HG03045 (cell line): ENCODE results near the gene XPO4.
"Not testable (repeated sequence)": the region's sequence is repeated elsewhere in the genome, so short reads cannot be mapped to it uniquely, and the experiment has no call there.

Source experiments
- ATAC-seq: cut with Tn5 transposase; IDR thresholded peaks from one replicate; pipeline ENCODE4 v1.9.1; 2021; ENCODE audit warnings: mild to moderate bottlenecking, moderate library complexity; ENCODE audit not compliant: unreplicated experiment

The XPO4 gene

DNA sequence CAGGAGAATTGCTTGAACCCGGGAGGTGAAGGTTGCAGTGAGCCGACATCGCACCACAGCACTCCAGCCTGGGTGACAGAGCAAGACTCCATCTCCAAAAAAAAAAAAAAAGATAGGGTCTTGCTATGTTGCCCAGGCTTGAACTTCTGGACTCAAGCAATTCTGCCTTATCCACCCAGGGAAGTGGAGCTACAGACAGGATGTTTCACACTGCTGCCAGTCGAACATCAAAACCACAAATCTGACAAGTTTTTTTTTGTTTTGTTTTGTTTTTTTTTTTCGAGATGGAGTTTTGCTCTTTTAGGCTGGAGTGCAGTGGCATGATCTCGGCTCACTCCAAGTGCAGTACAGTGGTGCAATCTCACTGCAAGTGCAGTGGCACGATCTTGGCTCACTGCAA is 10.8 kb downstream of the XPO4 start:
- ATAC-seq: no peak

DNA sequence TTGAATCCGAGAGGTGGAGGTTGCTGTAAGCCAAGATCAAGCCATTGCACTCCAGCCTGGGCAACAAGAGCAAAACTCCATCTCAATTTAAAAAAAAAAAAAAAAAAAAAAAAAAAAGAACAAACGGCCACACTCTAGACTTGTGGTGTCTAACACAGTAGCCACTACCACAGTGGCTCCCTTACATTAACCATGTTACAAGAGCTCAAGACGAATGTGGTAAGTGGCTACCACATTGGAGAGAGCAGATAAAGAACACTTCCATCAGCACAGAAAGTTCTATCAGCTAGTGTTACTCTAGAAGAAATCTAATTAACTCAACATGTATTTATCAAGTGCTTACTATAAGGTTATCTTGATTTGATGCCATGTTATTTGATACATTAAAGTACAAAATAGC is 11.5 kb downstream of the XPO4 start:
- no peak for ATAC-seq

DNA sequence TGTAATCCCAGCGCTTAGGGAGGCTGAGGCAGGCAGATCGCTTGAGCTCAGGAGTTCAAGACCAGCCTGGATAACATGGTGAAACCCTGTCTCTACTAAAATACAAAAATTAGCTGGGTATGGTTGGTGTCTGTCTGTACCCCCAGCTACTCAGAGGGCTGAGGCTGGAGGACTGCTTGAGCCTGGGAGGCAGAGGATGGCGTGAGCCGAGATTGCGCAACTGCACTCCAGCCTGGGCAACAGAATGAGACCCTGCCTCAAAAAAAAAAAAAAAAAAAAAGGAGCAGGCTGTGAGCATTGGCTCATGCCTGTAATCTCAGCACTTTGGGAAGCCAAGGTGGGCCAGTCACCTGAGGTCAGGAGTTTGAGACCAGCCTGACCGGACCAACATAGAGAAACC is 12.0 kb downstream of the XPO4 start:
- ATAC-seq: not testable (repeated sequence)

DNA sequence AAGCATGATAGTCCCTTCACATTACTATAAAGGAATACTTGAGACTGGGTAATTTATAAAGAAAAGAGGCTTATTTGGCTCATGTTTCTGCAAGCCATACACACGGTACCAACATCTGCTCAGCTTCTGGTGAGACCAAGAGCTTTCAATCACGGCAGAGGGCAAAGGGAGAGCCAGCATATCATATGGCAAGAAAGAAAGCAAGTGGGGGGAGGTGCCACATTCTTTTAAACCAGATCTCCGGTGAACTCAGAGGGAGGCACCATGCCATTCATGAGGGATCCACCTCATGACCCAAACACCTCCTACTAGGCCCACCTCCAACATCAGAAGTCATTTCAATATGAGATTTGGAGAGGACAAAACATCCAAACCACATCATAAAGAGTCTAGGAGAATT is 20.3 kb downstream of the XPO4 start:
- no peak for ATAC-seq

DNA sequence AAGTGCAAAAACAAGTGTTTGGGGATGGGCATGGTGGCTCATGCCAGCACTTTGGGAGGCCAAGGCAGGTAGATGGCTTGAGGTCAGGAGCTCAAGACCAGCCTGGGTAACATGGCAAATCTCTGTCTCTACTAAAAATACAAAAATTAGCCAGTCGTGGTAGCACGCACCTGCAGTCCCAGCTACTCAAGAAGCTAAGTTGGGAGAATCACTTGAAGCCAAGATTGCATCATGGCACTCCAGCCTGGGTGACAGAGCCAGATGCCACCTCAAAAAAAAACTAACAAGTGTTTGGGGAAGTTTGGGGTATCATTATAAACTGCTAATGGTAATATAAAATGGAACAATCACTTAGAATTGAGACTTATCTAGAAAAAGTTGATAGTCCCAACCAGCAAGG is 24.6 kb downstream of the XPO4 start:
- no peak for ATAC-seq

DNA sequence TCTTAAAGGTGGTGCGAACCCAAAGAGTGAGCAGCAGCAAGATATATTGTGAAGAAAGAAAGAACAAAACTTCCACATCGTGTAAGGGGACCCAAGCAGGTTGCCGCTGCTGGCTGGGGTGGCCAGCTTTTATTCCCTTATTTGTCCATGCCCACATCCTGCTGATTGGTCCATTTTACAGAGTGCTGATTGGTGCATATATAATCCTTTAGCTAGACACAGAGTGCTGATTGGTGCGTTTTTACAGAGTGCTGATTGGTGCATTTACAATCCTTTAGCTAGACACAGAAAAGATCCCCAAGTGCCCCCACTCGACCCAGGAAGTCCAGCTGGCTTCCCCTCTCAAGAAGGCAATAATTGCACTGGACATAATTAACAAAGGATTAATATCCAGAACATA is 25.7 kb downstream of the XPO4 start:
- not testable (repeated sequence) for ATAC-seq

DNA sequence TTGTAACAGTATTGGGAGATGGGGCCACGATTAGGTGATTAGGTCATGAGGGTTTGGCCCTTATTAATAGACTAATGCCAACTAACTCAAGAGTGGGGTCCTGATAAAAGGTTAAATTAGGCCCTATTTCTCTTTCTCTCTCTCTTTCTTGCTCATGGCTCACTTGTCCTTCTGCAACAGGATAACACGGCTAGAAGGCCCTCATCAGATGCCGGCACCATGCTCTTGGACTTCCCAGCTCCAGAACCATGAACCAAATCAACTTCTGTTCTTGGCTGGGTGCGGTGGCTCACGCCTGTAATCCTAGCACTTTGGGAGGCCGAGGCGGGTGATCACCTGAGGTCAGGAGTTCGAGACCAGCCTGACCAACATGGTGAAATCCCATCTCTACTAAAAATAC is 28.1 kb downstream of the XPO4 start:
- not testable (repeated sequence) for ATAC-seq

DNA sequence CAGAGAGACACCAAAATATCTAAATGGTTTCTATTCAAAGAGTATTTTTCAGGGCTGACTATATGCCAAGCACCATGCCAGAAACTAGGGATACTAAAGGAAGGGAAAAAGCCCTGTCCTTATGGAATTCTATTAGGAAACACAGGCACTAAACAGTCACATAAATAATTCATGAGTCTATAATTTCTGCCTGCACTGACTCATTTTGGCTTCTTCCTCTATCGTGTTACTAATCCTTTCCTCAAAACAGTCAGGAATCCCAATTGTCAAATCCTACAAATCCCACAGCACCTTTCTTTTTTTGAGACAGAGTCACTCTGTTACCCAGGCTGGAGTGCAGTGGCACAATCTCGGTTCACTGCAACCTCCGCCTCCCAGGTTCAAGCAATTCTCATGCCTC is 29.2 kb downstream of the XPO4 start:
- ATAC-seq: no peak

DNA sequence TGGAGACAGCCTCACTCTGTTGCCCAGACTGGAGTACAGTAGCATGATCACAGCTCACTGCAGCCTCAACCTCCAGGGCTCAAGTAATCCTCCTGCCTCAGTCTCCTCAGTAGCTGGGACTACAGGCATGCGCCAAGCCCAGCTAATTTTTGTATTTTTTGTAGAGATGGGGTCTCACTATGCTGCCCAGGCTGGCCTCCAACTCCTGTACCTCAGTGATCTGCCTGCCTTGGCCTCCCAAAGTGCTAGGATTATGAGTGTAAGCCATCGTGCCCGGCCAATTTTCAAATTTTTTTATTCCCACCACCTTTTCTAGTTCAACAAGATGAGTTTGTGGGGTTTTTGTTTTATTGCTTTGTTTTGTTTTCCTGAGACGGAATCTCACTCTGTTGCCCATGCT is 31.7 kb downstream of the XPO4 start:
- ATAC-seq: no peak

DNA sequence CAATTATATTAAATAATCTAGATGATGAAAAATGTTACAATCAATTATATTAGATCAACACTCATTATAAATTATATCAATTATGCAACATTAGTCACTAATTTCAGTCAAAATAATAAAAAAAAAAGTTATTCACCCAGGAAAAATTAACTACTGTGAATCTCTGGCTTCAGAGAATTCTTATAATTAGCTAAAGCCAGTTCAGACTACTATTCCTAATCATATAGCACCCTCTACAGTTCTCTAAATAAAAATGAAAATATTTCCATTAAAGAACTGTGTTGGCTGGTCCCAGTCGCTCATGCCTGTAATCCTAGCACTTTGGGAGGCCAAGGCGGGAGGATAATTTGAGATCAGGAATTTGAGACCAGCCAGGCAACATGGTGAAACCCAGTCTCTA is 33.0 kb downstream of the XPO4 start:
- no peak for ATAC-seq

DNA sequence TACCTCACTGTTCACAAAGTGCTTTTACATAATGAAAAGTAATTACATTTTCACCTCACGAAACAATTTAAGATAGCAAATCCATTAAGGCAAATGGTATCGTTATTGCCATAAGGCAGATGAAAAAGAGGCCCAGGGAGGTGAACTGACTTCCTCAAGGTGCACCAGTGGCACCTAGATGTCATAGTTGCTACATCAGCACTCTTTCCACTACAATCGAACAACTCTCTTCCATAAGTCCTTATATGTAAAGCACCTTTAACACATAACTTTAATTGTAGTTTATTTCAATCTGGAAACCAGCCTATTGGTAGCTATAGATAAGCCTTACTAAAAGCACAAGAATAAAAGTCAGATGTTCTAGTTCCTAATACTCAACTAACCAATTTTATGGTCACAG is 35.1 kb downstream of the XPO4 start:
- no peak for ATAC-seq

DNA sequence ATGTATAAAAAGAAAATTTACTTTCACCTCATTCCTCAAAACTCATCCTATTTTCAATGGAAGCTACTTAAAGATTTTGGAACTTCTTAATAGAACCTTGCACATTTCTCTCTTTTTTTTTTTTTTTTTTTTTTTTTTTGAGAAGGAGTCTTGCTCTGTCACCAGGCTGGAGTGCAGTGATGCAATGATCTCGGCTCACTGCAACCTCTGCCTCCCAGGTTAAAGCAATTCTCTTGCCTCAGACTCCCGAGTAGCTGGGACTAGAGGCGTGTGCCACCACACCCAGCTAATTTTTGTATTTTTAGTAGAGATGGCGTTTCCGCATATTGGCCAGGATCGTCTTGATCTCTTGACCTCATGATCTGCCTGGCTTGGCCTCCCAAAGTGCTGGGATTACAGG is 40.9 kb downstream of the XPO4 start:
- ATAC-seq: not testable (repeated sequence)

DNA sequence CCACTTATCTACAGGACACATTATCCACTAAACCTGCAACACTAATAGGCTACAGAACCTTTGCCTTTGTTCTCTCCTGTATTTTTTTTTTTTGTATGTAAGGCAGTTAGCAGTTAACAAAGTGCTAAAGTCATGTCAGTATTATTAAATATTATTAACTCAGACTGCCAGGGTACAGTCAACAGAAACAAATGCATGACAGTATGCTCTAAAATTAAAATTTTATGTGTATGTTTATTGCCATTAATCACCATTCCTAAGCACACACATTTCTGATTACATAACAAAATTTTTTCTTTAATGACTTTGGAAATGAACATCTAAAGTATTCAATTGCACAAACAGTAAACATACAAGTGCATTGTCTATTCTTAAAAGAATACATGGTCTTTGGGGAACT is 41.7 kb downstream of the XPO4 start:
- no peak for ATAC-seq

DNA sequence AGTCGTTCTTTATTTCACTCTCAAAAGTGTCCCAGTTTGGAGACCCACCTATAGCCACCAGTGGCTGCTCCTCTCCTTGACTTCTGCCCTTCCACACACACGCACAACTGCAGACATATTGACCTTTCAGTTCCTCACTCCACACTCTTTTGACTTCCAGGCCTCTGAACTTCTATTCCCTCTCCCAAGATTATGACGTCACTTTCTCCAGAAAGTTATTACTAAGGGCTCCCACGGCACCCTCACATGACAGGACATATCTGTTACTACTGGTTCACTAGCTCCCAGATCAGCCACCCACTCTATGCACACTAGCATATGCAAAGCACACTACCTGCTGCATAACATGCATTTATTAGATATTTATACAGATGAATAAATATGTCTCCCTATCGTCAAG is 45.9 kb downstream of the XPO4 start:
- ATAC-seq: no peak

DNA sequence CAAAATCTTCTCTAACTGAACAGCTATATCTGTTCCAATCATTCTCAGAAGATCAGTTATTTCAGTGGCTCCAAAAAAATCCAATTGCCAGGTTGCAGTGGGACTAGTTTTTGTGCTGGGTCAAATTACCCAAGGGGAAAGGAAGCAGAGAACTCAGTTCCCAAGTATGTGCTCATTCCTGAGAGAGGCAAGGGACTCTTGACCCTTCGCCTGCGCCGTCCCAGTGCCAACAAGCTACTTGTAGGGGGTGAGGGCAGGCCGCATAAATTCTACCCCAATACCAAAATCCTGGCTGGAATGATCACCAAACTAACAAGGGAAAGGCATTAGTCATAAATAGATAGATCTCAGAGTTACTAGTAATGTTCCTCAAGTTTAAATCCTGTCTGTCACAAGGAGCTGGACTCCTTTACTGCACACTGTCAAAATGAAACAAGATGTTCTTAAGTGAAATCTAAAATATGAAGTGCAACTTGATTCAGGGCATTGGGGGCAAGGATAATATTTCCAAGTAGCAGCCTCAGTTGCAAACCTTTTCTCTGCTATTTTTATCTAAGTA is 50.6 kb downstream of the XPO4 start:
- ATAC-seq: no peak

DNA sequence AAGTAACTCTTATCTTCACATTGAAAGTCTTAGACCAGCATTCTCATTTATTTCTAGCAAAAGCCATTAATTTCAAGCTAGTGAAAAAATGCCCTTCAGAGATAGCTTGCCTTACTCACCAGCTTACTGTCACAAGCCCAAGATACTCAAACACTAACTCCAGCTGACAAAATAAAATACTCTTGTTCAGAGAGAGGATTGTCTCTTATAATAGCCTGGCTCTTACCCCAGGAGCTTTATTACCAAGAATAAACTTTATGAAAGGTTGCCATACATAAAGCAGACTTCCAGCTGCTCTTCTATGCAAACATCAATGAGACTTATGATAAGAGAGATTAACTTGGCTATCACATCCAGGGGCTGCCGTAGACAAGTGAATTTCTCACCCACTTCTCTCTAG is 53.6 kb downstream of the XPO4 start:
- no peak for ATAC-seq

DNA sequence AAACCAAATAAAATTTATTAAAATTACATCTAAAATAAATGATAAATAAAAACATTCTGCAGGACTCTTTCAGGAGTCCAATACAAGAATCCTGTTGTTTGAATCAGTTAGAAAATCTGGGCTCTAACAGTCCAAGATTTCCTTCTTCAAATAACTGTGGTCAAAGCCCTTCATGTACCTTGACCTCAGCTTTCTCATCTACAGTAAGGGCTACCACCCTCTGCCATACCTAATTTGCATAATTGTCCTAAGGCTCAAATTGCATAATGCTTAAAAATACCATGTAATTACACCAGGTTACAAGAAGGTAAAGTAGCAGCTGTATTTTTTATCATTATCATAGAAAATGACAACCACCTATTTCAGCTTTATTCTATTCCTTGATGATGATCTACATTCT is 54.3 kb downstream of the XPO4 start:
- ATAC-seq: no peak

DNA sequence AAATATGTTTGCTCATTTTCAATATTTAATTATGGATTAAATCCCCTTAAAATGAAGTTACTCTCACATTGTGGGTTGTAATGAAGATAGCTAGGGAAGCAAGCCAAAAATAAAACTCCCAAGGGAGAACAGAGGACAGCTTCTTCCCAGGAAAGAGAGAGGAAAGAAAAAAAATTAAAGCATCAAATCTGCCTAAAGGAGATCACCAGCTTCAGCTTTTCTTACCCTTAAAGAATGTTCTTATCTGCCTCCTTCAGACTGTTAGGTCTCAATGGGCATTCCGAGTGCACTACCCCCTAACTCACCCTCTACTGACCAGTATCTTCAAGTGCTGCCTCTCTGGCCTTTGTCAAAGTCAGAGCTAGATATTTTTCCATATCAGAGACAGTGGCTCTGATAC is 55.2 kb downstream of the XPO4 start:
- ATAC-seq: no peak

DNA sequence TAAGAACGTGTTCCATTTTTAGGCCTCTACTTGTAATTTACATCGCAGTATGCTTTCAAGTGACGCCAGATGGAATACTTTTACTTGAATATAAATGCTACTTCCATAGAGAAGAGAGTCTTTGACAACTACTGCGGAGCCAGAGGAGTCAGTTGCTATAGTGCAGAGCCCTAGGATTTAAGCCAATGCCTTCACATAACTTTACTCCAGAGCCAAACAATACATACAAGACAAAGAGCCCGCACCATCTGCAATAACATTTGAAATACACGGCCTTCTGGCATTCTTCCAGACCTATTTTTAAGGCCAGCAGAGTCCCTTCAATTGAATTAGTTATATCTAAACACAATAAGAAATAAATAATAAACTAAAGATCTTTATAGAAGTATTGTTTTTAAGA is 59.4 kb downstream of the XPO4 start:
- no peak for ATAC-seq

DNA sequence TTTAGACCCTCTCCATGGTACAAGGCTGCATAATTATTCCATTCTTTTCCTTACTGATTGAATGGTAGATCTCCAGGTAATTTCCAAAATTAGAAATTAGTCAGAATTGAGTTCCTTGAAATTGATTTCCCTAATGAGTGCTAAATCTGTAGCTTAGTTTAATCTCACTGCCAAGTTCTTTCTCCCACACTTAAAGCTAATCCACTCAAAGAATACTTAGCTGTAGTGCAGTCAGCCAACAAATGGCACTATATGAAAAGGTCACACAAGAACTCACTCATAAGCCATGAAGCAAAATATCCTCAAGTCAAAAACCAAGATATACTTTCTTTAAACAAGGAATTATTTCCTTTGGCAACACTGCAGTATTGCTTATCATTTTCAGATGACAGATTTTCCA is 62.0 kb downstream of the XPO4 start:
- ATAC-seq: no peak

DNA sequence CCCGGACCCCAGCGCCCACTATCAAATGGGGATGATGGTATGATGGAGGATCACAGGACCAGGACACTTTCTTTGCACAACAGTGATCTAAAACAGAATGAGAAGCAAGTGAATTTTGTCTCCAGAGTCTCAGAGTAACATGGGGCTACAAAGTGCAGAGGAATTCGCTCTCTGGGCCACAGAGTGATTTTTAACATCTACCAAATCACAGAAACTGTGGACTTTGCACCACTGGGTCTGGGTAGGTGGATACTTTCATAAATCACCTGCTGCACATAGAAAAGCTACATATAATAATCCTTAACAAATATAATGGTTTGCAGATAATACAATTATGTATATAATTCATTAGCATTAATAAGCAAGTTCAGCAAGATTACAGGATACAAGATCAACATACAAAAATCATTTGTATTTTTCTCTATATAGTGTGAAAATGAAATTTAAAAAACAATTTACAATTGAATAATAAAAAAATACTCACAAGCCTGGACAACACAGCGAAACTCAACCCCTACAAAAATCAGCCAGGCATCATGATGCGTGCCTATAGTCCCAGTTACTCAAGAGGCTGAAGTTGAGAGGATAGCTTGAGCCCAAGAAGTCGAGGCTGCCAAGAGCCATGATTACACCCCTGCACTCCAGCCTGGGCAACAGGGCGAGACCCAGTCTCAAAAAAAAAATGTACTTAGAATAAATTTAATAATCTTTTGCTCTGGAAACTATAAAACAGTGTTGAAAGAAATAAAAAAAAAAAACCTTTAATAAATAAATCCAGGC is 68.5 kb downstream of the XPO4 start:
- no peak for ATAC-seq

DNA sequence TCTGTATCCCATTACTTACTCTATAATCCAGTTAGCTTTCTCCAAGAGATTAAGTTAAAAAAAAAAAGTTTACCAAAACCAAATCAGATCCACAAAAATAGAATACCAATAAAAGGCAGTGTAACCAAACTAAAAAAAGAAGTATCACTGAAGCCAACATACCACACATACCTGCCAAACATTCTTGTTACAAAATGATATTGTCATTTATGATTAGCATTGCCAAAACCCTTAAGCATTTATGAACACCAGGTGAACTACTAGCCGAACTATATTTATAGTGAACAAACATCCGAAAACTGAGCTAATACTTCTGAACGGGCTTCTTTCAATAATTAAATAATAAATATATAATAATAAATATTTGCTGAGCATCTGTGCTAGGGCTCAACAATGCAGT is 69.7 kb downstream of the XPO4 start:
- ATAC-seq: no peak

DNA sequence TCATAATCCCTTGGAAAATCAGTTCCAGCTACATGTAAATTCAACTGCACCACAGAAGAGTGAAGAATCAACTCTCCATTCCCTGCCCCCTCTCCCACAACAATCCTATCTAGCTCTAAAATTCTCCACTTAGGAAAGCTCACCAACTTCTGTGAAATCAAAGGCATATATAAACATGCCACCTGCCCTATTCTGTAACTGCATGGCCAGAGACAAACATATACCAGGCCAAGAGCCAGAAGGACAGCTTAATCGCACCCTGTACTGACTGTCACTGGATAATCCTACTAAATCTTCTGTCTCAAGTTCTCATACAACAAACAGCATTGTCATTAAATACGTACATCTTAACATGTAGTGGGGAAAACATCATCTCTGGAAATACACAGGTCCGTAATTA is 70.6 kb downstream of the XPO4 start:
- ATAC-seq: no peak
